IMR-90 (cell line): ENCODE results near the gene AOX1.

Source experiments
- POLR2A ChIP-seq: IDR thresholded peaks from 2 replicates; pipeline ENCODE4 v1.6.1; 2012; ENCODE audit warnings: mild to moderate bottlenecking, low read depth, low read length
- RFX5 ChIP-seq: IDR thresholded peaks from 2 replicates; pipeline ENCODE4 v1.8.0; 2012; ENCODE audit warnings: low read depth, mild to moderate bottlenecking, low read length, moderate library complexity
- SMC3 ChIP-seq: fragments of 150-350 bp; IDR thresholded peaks from 2 replicates; pipeline ENCODE4 v1.6.1; 2016; ENCODE audit warnings: low read depth, mild to moderate bottlenecking, antibody characterized with exemption, low read length, moderate library complexity
- TF ChIP-seq, protein P1 (sequence below): conservative IDR thresholded peaks from 2 replicates; pipeline ENCODE4 v1.5.1; 2012; ENCODE audit warnings: mild to moderate bottlenecking, low read depth, low read length, improper control_type of control experiment

- TF ChIP-seq SMC3 = no peak
- TF ChIP-seq, protein P1, sequence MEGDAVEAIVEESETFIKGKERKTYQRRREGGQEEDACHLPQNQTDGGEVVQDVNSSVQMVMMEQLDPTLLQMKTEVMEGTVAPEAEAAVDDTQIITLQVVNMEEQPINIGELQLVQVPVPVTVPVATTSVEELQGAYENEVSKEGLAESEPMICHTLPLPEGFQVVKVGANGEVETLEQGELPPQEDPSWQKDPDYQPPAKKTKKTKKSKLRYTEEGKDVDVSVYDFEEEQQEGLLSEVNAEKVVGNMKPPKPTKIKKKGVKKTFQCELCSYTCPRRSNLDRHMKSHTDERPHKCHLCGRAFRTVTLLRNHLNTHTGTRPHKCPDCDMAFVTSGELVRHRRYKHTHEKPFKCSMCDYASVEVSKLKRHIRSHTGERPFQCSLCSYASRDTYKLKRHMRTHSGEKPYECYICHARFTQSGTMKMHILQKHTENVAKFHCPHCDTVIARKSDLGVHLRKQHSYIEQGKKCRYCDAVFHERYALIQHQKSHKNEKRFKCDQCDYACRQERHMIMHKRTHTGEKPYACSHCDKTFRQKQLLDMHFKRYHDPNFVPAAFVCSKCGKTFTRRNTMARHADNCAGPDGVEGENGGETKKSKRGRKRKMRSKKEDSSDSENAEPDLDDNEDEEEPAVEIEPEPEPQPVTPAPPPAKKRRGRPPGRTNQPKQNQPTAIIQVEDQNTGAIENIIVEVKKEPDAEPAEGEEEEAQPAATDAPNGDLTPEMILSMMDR = no peak
- no peak for TF ChIP-seq RFX5
- TF ChIP-seq POLR2A = no peak
Observed at GRCh38 chr2:200585340-200585729, 479 bp upstream of the AOX1 start.
